LoVo (cell line): ENCODE data around the gene LCK.
A peak's percentile ranks its signal among the peaks of the same experiment; 100 is the strongest.

Source experiments
- DNase-seq: peaks from one replicate; pipeline ENCODE4 v3.0.0-alpha.2; 2016; ENCODE audit warnings: low spot score

Gene LCK

DNA sequence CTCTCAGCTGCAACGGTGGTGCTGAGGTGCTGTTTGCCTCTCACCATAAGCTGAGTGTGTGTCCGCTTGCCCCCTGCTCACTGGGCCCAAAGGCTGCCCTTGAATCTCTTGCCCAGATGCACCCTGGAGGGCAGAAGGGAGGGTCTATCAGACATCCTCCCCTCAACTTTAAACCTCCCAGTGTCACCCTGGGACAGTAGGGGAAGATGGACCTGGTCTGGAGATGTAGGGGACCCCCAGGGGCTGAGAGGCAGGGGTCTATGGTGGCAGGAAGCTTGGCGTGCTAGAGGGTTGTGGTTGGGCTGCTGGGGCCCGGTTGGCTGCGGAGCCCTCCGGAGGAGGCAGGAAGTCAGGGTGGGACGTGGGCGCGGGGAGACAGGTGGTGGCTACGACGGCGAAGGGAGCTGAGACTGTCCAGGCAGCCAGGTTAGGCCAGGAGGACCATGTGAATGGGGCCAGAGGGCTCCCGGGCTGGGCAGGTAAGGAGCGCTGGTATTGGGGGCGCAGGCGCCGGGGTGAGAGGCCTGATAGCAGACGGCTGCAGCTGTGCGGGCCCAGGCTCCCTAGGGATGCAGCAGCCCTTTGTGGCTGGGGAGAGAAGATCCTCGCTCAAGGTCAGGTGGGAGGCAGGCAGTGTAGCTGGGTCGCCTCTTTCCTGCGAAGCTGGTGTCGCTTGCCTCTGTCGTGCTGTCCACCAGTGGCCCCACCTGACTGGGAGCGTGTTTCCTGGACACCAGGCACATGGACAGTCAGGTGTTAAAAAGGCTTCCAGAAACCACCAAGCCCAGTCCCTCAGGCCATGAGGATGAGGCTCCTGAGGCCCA, at the start of gene LCK:
Gene LCK, plus strand, starts transcription at position 373 of the 824 bp plus-strand sequence. CDS start 23,065 bp downstream, outside the sequence.
- DNase-seq = no peak

GRCh38 chr1:32204943-32205361, 46.1 kb upstream of the LCK start:
- no peak for DNase-seq

- DNase-seq = peak; percentile 88
Observed at GRCh38 chr1:32205401-32206370, 45.4 kb upstream of the LCK start, which contains the start of gene IQCC. Gene IQCC (plus strand): TSS chr1:32205671. CDS start chr1:32205682, 11 bp downstream.

DNA sequence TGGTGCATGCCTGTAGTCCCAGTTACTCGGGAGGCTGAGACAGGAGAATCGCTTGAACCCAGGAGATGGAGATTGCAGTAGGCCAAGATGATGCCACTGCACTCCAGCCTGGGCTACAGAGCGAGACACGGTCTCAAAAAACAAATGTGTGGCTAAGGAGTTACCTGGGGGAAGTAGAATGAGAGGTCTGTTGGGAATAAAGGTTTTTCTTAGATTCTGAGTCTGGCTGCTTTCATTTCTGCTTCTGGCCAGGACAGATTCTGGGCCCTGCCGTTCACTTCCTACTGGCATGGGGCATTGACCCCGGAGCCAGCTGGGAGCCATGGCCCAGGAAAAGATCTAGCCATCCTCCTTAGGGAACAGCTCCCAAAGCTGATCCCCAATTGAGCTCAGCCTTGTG, 42.6 kb upstream of the LCK start:
- no peak for DNase-seq

DNA sequence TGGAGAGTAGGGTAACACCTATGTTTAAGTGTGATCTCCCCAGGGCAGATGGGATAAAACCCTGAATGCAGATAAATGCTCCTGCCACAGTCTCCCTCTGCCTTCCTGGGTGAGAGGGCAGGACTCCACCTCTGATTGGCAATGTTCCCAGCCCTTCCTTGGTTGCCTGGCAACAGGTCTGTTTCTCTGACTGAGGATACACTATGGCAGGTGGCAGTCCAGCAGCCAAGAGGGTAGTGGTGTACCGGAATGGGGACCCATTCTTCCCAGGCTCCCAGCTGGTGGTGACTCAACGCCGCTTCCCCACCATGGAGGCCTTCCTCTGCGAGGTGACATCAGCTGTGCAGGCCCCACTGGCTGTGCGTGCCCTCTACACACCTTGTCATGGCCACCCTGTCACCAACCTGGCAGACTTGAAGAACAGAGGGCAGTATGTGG, 42.2 kb upstream of the LCK start, which contains the start of gene DCDC2B:
Gene DCDC2B, plus strand, starts transcription at position 199 of the 438 bp plus-strand sequence. Its CDS starts 5 bp downstream, at position 204.
- peak; percentile 68 for DNase-seq

- peak; percentile 39 for DNase-seq
Observed at GRCh38 chr1:32215629-32216480, 35.2 kb upstream of the LCK start.

DNA sequence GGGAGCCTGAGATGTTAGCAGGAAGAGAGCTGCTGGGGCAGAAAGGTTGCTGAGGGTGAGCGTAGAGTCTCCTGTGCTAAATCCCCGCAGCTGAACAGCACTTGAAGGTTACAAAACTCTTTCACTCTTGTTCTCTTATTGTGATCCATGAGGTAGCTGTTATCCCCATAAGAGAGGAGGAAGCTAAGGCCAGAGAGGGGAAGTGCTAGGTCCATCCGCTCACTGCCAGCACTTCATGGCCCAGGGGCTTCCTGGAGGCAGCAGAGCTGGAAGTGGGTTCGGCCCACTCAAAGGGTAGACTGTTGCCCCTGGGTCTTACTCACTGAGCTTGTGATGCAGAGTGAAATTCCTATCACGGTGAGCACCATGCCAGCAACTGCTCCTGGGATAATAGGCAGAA, 34.5 kb upstream of the LCK start:
- no peak for DNase-seq

DNA sequence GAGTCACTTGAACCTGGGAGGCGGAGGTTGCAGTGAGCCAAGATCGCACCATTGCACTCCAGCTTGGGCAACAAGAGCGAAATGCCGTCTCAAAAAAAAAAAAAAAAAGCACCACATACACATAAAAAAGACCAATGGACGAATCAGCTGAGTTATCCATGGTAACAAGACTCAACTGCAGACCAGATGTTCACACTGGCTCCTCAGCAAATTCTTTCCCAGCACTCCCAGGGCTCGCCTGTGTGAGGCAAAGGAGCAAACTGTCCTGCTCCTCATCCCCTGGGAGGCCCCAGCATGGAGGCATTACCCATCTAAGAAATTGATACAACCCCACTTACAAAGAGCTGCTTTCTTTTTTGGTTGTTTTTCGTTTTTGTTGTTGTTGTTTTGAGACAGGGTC, 32.0 kb upstream of the LCK start:
- no peak for DNase-seq

- no peak for DNase-seq
Observed at GRCh38 chr1:32220746-32221580, 30.1 kb upstream of the LCK start.

GRCh38 chr1:32221581-32221979, 29.5 kb upstream of the LCK start:
- DNase-seq = no peak

GRCh38 chr1:32221980-32222755, 28.9 kb upstream of the LCK start, which contains the start of the genes EIF3I and TMEM234:
Gene EIF3I (plus strand): TSS chr1:32222407. CDS start chr1:32222442, 35 bp downstream.
Gene TMEM234 (minus strand): TSS chr1:32222353. CDS start chr1:32222322, 31 bp downstream.
- peak; percentile 92 for DNase-seq

GRCh38 chr1:32223683-32224082, 27.4 kb upstream of the LCK start:
- DNase-seq = no peak

GRCh38 chr1:32224285-32224684, 26.8 kb upstream of the LCK start:
- no peak for DNase-seq

DNA sequence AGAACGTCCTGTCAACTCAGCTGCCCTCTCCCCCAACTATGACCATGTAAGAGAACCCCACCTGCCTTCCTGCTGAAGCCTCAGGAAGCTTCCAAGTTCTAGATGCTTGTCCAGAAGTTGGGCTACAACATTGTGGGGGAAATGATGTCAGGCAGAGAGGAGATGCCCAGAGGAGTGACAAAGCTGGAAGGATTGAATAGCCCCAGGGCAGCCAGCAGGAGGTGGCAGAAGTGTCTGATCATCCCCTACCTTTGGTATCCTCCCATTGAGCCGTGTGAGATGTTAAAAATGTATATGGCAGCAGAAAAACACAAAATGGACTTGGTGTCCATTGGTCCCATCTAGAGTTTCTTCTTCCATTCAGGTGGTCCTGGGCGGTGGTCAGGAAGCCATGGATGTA, 22.3 kb upstream of the LCK start:
- no peak for DNase-seq

GRCh38 chr1:32231843-32232432, 19.1 kb upstream of the LCK start:
- no peak for DNase-seq

DNA sequence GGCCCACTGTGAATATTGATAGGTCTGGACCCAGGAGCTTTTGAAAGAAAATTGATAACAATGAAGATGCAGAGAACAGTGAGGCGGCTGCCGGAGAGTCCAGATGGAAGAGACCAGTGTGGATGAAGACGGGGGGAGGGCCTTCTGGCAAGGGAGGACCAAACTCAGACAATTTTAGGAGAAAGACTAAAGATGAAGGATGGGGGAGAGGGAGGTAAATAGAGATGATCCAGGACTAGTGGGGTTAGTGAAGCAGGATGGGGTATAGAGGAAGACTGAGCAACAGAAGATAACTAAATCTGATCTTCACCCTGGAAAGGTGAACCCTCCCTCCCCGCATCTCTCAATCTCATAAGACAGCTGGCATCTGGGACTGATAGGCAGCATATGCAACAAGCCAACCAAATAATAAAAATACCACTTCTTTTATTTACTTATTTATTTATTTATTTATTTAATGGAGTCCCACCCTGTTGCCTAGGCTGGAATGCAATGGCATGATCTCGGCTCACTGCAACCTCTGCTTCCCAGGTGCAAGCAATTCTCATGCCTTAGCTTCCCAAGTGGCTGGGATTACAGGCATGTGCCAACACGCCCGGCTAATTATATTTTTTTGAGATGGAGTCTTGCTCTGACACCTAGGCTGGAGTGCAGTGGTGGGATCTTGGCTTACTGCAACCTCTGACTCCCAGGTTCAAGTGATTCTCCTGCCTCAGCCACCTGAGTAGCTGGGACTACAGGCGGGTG, 18.3 kb upstream of the LCK start:
- DNase-seq = no peak

DNA sequence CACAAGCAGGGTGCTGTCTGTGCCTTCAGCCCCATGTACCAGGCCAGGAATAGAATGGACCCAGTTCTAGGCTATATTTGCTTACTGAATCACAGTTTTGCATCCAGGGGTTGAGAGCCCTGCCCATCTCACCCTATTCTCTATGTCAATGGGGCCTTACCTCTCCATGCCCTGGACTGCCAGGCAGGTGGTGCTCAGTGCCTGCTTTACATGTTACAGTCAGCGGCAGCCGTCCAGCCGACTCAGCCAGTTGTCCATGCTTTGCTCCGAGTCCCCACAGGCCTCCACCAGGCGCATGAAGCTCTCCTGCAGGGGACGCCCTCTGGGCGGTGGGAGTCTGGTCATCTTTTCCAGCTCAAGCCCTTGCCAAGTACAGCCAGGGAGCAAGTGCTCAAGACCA, 16.3 kb upstream of the LCK start:
- no peak for DNase-seq

DNA sequence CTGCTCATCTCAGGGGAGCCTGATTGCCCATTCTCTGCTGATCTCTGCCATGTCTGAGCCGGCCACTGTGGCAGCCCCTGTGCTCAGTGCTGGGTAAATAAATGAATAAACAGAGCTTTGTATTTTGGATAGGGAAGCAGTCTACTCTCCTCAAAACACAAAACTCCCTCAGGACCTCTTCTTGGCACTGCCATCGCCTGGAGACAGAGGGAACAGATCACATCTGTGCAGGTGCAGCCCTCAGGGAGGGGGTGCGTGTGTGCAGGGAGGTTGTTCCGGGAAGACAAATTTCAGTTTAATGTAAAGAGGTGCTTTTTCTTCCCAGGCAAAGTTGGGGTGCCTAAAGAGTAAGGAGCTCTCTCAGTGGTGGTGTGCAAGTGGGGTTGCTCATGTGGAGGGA, 11.7 kb upstream of the LCK start:
- DNase-seq = no peak

- no peak for DNase-seq
Observed at GRCh38 chr1:32239790-32240139, 11.3 kb upstream of the LCK start.
